DND-41 (cell line): ENCODE data around the gene FAM50B.

ENCODE experiments used
- CTCF ChIP-seq: IDR thresholded peaks from 2 replicates; pipeline ENCODE4 v1.5.1; 2012; ENCODE audit warnings: borderline replicate concordance, low read length, moderate library complexity, mild to moderate bottlenecking; ENCODE audit not compliant: poor library complexity, severe bottlenecking; ENCODE audit errors: extremely low read depth
- EZH2 ChIP-seq: IDR thresholded peaks from 3 replicates; pipeline ENCODE4 v1.6.1; 2012; ENCODE audit warnings: borderline replicate concordance, low read depth, mild to moderate bottlenecking, moderate library complexity, low read length, inconsistent platforms; ENCODE audit not compliant: severe bottlenecking

- TF ChIP-seq CTCF (no peak), EZH2 (no peak)
These were observed 22.8 kb downstream of the FAM50B start for GRCh38 chr6:3871939-3872338.
